SK-N-SH treated with all-trans-retinoic acid at 6 μM for 48 hours (cell line): ENCODE results near the gene ZNF341.

Experiments
- ATAC-seq: fragments of 200-7000 bp; cut with Tn5 transposase; 3 replicates; pipeline ENCODE4 v1.9.1; 2020; ENCODE audit warnings: mild to moderate bottlenecking, moderate library complexity
- ARNTL ChIP-seq: fragments of 450-650 bp; formaldehyde crosslinking; IDR thresholded peaks from 2 replicates; pipeline ENCODE4 v1.5.0; 2020; ENCODE audit warnings: low read depth, mild to moderate bottlenecking, moderate library complexity, borderline replicate concordance
- BACH2 ChIP-seq: fragments of 250-450 bp; sonication (Bioruptor Pico); IDR thresholded peaks from 2 replicates; pipeline ENCODE4 v1.9.0; 2021; ENCODE audit warnings: mild to moderate bottlenecking, borderline replicate concordance
- CSDC2 ChIP-seq: fragments of 250-450 bp; sonication (Bioruptor Pico); IDR thresholded peaks from 2 replicates; pipeline ENCODE4 v1.5.0; 2020; ENCODE audit warnings: mild to moderate bottlenecking, moderate library complexity
- ESRRG ChIP-seq: fragments of 250-450 bp; sonication (Bioruptor Pico); IDR thresholded peaks from 2 replicates; pipeline ENCODE4 v1.6.1; 2021; ENCODE audit warnings: mild to moderate bottlenecking
- GLIS3 ChIP-seq: fragments of 250-450 bp; sonication (Bioruptor Pico); IDR thresholded peaks from 2 replicates; pipeline ENCODE4 v1.5.0; 2020; ENCODE audit warnings: mild to moderate bottlenecking, moderate library complexity
- ISL1 ChIP-seq: fragments of 250-450 bp; sonication (Bioruptor Pico); IDR thresholded peaks from 2 replicates; pipeline ENCODE4 v2.1.2; 2022; ENCODE audit warnings: mild to moderate bottlenecking, moderate library complexity
- POU6F1 ChIP-seq: fragments of 250-450 bp; sonication (Bioruptor Pico); IDR thresholded peaks from 2 replicates; pipeline ENCODE4 v1.8.0; 2021; ENCODE audit warnings: low read depth, mild to moderate bottlenecking, moderate library complexity, borderline replicate concordance
- RARB ChIP-seq: fragments of 250-450 bp; sonication (Bioruptor Pico); IDR thresholded peaks from 2 replicates; pipeline ENCODE4 v1.8.0; 2021; ENCODE audit warnings: mild to moderate bottlenecking, moderate library complexity
- SNAI2 ChIP-seq: fragments of 250-450 bp; sonication (Bioruptor Pico); IDR thresholded peaks from 2 replicates; pipeline ENCODE4 v1.5.0; 2020; ENCODE audit warnings: mild to moderate bottlenecking, moderate library complexity
- TCF4 ChIP-seq: fragments of 250-450 bp; sonication (Bioruptor Pico); IDR thresholded peaks from 2 replicates; pipeline ENCODE4 v1.8.0; 2021; ENCODE audit warnings: mild to moderate bottlenecking, moderate library complexity, borderline replicate concordance
- TOX ChIP-seq: fragments of 250-450 bp; sonication (Bioruptor Pico); IDR thresholded peaks from 2 replicates; pipeline ENCODE4 v1.8.0; 2021; ENCODE audit warnings: mild to moderate bottlenecking, moderate library complexity, borderline replicate concordance
- TSHZ2 ChIP-seq: fragments of 250-450 bp; sonication (Bioruptor Pico); IDR thresholded peaks from 2 replicates; pipeline ENCODE4 v1.5.0; 2020; ENCODE audit warnings: mild to moderate bottlenecking, moderate library complexity
- ZC3H10 ChIP-seq: fragments of 250-450 bp; sonication (Bioruptor Pico); IDR thresholded peaks from 2 replicates; pipeline ENCODE4 v1.5.1; 2021; ENCODE audit warnings: mild to moderate bottlenecking, moderate library complexity
- ZFP3 ChIP-seq: fragments of 250-450 bp; sonication (Bioruptor Pico); IDR thresholded peaks from 2 replicates; pipeline ENCODE4 v1.5.0; 2020; ENCODE audit warnings: mild to moderate bottlenecking, moderate library complexity
- ZFP30 ChIP-seq: fragments of 450-650 bp; formaldehyde crosslinking; IDR thresholded peaks from 2 replicates; pipeline ENCODE4 v1.5.0; 2022; ENCODE audit warnings: mild to moderate bottlenecking, moderate library complexity
- ZNF565 ChIP-seq: fragments of 450-650 bp; formaldehyde crosslinking; conservative IDR thresholded peaks from 2 replicates; pipeline ENCODE4 v1.5.0; 2020; ENCODE audit warnings: low read depth, mild to moderate bottlenecking, moderate library complexity
- ZNF70 ChIP-seq: fragments of 450-650 bp; formaldehyde crosslinking; IDR thresholded peaks from 2 replicates; pipeline ENCODE4 v1.5.0; 2020; ENCODE audit warnings: mild to moderate bottlenecking, moderate library complexity
- ZNF8 ChIP-seq: fragments of 450-650 bp; formaldehyde crosslinking; IDR thresholded peaks from 2 replicates; pipeline ENCODE4 v1.5.0; 2020; ENCODE audit warnings: mild to moderate bottlenecking, moderate library complexity
- TF ChIP-seq, protein P1 (sequence below): fragments of 250-450 bp; sonication (Bioruptor Pico); IDR thresholded peaks from 2 replicates; pipeline ENCODE4 v1.5.1; 2020; ENCODE audit warnings: low read depth, mild to moderate bottlenecking, moderate library complexity
- TF ChIP-seq, protein P2 (sequence below): fragments of 250-450 bp; sonication (Bioruptor Pico); IDR thresholded peaks from 2 replicates; pipeline ENCODE4 v1.8.0; 2020; ENCODE audit warnings: mild to moderate bottlenecking, moderate library complexity, borderline replicate concordance
- TF ChIP-seq, protein P3 (sequence below): fragments of 250-450 bp; sonication (Bioruptor Pico); IDR thresholded peaks from 2 replicates; pipeline ENCODE4 v1.5.1; 2021; ENCODE audit warnings: mild to moderate bottlenecking, moderate library complexity

The ZNF341 gene

DNA sequence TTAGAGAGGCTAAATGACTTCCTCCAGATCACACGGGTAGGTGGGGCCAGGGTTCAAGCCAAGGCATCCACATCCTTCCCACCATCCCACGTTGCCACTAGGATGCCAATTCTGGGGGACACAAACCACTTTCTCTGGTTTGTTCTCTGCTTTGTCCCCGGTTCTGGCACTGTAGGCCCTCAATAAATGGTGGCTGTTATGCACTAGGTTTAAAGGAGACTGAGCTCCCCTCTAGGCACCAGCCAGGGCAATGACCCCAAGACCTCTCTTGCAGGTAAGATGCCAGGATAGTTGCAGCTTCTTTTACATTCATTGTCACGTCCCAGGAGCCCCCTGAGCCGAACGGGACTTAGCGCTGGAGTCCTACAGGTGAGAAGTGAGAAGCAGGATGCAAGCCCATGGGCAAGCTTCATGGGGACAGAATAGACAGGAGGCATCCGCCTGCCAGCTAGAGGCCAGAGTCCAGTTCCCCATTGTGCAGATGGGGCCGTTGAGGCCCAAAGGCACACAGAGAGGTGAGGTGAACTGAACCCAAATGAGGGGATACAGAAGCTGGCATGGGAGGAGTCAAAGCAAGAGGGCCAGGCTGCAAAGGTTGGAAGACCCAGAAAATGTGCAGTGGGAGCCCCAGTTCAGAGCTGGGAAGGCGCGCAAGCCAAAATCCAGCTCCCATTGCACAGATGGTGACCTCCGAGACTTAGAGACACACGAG, 12.4 kb upstream of the ZNF341 start:
- no peak for TF ChIP-seq ZNF8
- TF ChIP-seq, protein P1, sequence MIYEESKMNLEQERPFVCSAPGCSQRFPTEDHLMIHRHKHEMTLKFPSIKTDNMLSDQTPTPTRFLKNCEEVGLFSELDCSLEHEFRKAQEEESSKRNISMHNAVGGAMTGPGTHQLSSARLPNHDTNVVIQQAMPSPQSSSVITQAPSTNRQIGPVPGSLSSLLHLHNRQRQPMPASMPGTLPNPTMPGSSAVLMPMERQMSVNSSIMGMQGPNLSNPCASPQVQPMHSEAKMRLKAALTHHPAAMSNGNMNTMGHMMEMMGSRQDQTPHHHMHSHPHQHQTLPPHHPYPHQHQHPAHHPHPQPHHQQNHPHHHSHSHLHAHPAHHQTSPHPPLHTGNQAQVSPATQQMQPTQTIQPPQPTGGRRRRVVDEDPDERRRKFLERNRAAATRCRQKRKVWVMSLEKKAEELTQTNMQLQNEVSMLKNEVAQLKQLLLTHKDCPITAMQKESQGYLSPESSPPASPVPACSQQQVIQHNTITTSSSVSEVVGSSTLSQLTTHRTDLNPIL (CRISPR knock-in tag): no peak
- TF ChIP-seq ZNF565 (CRISPR knock-in tag): no peak
- no peak for TF ChIP-seq ZFP3 (CRISPR knock-in tag)
- no peak for TF ChIP-seq ARNTL (CRISPR knock-in tag)
- TF ChIP-seq, protein P2, sequence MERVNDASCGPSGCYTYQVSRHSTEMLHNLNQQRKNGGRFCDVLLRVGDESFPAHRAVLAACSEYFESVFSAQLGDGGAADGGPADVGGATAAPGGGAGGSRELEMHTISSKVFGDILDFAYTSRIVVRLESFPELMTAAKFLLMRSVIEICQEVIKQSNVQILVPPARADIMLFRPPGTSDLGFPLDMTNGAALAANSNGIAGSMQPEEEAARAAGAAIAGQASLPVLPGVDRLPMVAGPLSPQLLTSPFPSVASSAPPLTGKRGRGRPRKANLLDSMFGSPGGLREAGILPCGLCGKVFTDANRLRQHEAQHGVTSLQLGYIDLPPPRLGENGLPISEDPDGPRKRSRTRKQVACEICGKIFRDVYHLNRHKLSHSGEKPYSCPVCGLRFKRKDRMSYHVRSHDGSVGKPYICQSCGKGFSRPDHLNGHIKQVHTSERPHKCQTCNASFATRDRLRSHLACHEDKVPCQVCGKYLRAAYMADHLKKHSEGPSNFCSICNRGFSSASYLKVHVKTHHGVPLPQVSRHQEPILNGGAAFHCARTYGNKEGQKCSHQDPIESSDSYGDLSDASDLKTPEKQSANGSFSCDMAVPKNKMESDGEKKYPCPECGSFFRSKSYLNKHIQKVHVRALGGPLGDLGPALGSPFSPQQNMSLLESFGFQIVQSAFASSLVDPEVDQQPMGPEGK (CRISPR knock-in tag): no peak
- TF ChIP-seq ZC3H10 (CRISPR knock-in tag): no peak
- no peak for TF ChIP-seq TCF4 (CRISPR knock-in tag)
- no peak for TF ChIP-seq CSDC2 (CRISPR knock-in tag)
- TF ChIP-seq RARB (CRISPR knock-in tag): no peak
- no peak for TF ChIP-seq ZNF70
- TF ChIP-seq TOX (CRISPR knock-in tag): no peak
- no peak for TF ChIP-seq GLIS3 (CRISPR knock-in tag)
- TF ChIP-seq, protein P3, sequence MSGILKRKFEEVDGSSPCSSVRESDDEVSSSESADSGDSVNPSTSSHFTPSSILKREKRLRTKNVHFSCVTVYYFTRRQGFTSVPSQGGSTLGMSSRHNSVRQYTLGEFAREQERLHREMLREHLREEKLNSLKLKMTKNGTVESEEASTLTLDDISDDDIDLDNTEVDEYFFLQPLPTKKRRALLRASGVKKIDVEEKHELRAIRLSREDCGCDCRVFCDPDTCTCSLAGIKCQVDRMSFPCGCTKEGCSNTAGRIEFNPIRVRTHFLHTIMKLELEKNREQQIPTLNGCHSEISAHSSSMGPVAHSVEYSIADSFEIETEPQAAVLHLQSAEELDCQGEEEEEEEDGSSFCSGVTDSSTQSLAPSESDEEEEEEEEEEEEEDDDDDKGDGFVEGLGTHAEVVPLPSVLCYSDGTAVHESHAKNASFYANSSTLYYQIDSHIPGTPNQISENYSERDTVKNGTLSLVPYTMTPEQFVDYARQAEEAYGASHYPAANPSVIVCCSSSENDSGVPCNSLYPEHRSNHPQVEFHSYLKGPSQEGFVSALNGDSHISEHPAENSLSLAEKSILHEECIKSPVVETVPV (CRISPR knock-in tag): no peak
- TF ChIP-seq TSHZ2 (CRISPR knock-in tag): no peak
- no peak for TF ChIP-seq ISL1 (CRISPR knock-in tag)
- TF ChIP-seq ZFP30: no peak
- TF ChIP-seq POU6F1 (CRISPR knock-in tag): no peak
- TF ChIP-seq SNAI2 (CRISPR knock-in tag): no peak
- TF ChIP-seq ESRRG (CRISPR knock-in tag): no peak
- TF ChIP-seq, all 23 proteins: peak for 0
- ATAC-seq: peak; percentile 3; the same call in 2 of the 3 replicates

DNA sequence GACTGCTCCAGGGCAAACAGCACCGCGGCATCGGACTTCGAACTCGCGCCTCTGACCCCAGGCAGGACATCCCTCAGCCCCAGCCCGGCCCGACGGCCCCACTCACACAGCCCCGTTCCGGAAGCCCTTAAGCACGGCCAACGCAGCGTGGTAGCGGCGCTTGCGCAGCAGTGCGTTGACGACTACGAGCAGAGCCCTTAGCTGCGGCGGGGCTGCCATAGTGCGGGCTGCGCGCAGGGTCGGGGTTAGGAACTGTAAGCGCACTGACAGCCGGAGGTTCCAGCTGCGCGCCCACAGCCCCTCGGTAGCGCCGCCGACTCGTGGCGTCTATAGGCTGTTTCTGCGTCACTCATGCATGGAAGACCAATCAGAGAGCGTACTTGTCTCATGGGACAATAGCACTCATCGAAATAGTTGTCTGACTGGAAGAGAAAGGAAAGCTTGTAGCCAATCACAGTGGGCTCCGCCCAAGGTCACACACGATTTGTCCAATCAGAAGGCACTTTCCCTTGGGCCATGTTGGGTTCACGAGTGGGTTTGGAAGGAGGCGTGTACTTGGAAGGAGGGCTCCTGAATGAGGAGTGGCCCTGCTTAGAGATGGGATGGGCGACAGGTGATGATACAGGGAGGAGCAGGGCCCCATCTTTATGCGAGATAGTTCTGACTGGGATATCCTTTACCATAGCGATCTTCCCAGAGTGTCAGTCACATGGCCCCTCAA, 11.6 kb upstream of the ZNF341 start, which contains the start of gene PXMP4:
Gene PXMP4, minus strand, starts transcription at position 322 of the 721 bp plus-strand sequence. Its CDS starts 103 bp downstream, at position 219.
- ATAC-seq: peak; percentile 100
- TF ChIP-seq BACH2 (CRISPR knock-in tag) (no peak), ZC3H10 (CRISPR knock-in tag) (no peak), POU6F1 (CRISPR knock-in tag) (no peak), TCF4 (CRISPR knock-in tag) (no peak)
- TF ChIP-seq, protein P2 (CRISPR knock-in tag): no peak
